Left renal cortex interstitium (tissue), 4 donors: Measurements from ENCODE around the gene RNF150. TPM values are rescaled to one million over a fixed set of nuclear protein-coding genes. Genes with fewer than 3 reads are reported as not detected.
"Not testable (repeated sequence)": the region's sequence is repeated elsewhere in the genome, so short reads cannot be mapped to it uniquely, and the experiment has no call there.

Experiments used
- DNase-seq, 4 donors: peaks; one replicate each; pipeline ENCODE4 v3.0.0-alpha.2; 2013; ENCODE audit warnings: low read depth in 4 of 4, low spot score in 2 of 4, missing footprints in 1 of 4
- polyA plus RNA-seq, 4 donors: library from polyadenylated mRNA; unstranded; fragments of 120-200 nt; gene quantifications; one replicate each; pipeline ENCODE4 v1.2.1, GENCODE V29; 2013; ENCODE audit not compliant: insufficient read length in 4 of 4

RNF150 gene
- polyA plus RNA-seq = 10 to 100 TPM; 23.6 to 27.1 (median 26.2) TPM

DNA sequence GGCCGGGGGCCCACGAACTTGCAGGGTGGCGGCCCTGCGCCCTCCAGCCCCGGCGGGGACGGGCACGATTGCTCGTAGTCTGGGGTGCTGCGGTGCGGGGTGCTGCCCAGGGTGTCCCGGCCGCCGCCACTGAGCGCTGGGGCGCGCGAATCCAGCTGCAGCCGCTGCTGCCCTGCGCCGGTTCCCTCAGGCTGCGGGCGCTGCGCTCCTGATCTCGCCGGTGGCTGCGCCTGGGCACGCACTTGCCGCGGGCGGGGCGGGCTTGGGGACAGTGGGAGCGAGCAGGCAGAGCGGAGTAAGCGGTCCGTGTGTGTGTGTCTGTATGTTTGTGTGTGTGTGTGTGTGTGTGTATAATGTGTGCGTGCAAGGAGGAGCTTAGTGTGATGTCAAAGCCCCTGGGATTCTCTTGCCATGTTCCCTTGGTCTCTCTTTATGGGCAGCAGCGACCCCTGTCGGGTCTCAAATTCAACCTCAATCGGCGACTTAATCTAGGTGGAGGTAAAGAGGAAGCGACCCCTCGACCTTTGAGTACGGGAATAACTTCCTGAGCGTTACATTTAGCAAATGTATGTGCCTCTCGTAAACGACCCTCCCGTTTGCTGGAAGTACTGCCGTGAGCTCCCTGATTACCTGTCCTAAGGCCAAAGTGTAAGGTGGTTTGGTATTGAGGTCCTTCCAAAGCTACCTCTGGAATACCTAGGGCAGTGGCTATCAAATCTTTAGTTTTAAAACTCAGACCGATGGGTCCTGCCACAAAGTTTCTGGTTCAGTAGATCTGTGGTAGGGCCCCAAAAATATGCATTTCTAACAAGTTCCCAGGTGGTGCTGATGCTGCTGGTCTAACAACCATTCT, at the start of gene RNF150:
TSS of gene RNF150 (minus strand) at position 324 of the 853 bp plus-strand sequence.
- DNase-seq = peak; percentile 82 to 94 (median 86)

DNA sequence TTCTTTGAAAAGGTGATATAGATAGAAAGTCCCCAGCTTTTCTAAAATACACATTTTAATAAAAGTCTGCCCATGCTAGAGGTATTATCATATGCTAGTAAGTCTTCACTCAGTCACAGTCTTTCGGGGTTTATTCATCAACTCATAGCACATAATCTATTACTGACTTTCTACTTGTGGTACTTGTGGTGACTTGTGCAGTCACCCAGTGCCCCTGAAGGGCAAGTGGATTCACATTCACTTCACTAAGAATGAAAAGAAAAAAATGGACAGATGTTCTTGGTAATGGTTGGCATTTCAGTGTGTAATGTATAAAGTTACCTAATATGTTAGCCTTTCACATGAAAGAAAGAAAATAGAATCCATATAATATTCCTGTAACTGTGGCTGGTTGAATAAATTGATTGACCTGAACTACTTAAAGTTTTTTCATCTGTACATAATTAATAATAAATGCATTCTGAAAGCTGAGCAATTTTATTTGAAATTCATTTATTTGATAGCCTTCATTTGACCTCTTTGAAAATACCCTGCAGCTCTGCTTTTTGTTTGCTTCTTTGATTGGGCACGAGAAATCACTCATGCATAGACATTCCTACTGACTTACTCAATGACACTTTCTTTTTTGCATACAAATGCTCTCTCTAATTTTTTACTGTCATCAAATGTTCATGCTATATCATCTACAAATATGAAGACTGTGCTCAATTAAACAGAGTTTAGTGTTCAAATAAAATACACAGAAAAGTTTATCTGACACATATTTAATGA, 47.9 kb upstream of the RNF150 start:
- no peak for DNase-seq

DNA sequence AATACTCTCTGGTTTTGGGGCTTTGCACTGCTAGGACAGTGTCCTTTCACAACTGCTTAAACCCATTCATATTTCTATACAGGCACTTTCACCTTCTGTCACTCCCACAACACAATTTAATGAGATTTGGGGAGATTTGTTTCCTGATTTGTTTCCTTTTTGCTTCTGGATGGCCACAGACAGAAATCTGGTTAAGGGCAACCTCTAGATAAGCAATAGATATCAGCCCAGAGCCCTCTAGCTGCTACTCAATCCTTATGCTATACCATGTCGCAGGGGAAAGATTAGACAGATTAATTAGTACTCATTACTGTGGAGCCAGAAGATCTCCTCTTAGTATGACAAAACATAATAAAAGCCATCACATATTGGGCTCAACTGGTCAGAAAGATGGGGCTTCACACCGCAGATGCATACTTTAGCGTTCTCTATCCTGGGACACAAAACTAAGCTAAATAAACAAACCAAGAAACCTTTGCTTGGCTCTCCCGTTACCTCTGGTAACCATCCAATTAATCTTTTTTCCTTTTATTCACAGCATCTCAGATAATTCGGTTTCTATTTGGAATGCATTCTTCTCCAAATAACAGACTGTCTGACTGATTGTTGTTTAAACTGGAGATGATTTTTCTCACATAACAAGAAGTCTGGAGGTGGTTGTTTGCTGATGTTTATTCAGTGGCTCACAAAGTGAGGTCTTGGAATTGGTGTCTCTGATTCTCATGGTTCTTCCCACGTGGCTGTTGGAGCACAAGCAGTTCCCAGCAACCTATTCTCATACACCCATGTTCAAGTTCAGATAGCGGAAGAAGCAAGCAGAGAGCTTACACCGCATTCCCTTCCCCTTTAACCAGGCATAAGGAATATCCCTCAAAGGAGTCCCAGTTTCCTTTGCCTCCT, 46.5 kb upstream of the RNF150 start:
- DNase-seq = no peak

DNA sequence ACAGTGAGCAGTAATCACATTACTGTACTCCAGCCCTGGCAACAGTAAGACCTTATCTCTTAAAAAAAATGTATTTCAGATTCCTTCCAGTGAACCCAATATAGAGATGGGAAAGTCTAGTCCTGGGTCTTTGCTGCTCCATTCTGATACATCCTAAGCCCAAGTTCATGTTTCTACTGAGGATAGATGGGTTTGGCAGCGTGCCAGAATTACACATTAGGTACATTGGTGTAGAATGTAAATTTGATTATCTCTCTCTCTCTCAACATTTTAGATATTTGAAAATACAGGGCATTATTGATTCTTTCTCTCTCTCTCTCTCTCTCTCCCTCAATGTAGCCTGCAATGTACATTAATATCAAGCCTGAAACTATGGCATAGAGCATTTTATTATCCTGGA, 43.9 kb upstream of the RNF150 start:
- DNase-seq = no peak

DNA sequence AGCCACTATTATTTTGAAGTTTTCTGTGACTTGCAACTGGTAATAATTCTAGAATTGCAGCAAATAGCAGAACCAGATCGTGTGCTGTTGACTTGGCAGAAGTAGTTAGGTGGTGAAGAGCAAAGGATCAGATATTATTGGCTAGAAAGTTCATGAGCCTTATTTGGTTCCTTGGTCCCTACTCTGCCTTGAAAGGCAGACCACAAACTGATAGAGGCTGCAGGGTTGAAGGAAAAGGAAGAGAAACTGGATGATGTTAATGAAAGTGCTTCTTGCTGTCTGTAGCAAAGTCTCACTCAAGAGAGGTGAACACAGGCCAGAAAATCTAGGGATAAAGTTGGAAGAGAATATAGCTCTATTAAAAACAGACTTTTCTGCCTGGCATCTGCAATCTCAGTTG, 41.2 kb upstream of the RNF150 start:
- no peak for DNase-seq

DNA sequence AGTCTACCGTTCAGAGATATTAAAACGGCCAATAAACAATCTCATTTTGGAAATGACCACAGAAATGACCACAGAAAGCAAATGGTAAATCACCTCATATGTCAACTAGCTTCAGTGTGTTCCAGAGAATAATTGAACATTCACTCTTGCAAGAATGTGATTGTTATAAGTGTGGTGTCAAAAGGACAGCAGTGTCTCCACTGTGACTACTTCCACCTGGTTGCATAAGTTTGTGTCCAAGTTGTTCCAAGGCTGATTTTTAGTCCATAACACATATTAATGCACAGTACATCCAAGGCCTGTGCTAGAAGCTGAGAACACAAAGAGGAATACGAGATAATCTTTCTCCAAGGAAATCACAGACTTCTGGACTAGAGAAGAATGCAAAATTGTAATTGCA, 37.4 kb upstream of the RNF150 start:
- no peak for DNase-seq

DNA sequence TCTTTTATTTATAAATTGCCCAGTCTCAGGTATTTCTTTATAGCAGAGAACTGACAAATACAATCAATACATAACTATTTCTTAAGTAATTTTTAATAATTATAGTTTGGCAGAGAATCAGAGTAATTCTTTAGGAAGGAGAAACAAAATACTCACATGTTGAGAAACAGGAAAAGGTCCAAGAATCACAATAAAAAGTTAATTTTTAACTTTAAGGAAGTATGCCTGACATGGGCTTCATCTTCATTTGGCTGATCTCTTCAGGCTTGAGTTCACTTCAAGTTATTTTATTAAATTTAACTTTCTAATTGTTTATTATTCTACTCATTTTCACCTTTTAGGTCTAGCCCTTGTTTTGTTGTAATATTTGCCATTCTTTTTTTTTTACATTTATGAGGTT, 36.1 kb upstream of the RNF150 start:
- DNase-seq = no peak

DNA sequence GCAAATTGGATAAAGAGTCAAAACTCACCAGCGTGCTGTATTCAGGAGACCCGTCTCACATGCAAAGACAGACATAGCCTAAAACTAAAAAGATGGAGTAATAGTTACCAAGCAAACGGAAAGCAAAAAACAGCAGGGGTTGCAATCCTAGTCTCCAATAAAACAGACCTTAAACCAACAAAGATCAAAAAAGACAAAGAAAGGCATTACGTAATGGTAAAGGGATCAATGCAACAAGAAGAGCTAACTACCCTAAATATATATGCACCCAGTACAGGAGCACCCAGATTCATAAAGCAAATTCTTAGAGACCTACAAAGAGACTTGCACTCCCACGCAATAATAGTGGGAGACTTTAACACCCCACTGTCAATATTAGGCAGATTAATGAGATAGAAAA, 31.7 kb upstream of the RNF150 start:
- DNase-seq = not testable (repeated sequence)

DNA sequence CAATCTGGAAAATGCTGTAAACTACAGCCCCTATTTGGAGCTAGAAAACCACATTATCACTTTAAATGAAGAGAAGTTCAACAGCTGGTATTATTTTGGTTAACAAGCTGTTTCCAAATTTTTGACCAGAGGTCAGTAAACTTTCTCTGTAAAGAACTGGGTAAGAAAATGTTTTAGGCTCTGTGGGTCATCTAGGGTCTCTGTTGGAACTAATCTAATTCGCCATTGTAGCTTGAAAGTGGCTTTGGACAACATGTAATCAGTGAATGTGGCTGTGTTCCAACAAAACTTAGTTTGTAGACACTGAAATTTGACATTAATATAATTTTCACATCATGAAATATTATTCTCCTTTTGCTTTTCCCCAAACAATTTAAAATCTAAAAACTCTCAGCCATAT, 25.8 kb upstream of the RNF150 start:
- DNase-seq = no peak

DNA sequence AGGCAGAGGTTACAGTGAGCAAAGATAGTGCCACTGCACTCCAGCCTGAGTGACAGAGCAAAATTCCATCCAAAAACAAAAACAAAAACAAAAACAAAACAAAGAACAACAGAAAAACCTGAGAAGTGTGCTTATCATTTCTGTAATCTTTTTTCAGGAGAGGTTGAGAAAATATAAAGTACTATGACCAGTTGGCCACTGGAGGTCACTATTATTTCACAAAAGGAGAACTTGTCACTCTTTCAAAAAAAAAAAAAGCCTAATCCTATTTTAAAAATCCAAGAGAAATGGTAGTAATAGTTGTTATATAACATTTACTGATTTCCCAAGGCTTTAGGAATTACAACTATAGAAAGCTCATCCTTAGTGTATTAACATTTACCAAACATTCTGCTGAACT, 24.9 kb upstream of the RNF150 start:
- peak in 1 of 4 donors; percentile 41 for DNase-seq

DNA sequence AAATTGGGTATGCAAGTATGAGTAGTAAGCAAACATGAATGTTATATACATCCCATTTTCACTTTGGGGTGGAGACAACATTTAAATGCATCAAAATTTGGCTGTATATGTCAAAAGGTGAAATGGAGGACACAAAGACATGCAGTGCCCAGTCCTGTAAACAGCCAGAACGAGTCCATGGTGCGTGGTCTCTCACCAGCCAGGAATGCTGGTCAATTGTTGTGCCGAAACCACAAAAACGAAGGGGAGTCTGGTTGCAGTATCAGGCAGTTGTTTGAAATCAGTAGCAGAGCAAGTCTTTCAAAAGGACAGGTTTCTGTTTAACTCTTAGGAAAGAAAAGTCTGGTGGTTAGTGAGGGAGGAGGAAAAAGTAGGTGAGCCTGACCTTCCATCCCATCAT, 22.3 kb upstream of the RNF150 start:
- DNase-seq = no peak

DNA sequence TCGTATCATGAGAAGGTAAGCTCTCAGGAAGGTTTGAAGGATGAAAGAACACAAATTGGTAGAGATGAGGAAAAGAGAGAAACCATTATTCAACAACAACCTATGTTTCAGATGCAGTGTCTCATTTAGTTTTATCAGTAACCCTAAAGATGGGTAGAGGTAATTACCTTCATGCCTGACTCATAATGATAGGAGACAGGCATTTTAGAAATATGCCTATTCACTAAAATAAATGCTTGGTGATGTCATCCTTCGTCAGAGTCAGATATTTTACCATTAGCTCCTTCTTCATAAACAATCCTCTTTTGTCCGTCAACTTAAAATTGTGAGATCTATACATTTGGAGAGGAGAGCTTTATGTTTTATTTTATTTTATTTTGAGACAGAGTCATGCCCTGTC, 21.5 kb upstream of the RNF150 start:
- no peak for DNase-seq

DNA sequence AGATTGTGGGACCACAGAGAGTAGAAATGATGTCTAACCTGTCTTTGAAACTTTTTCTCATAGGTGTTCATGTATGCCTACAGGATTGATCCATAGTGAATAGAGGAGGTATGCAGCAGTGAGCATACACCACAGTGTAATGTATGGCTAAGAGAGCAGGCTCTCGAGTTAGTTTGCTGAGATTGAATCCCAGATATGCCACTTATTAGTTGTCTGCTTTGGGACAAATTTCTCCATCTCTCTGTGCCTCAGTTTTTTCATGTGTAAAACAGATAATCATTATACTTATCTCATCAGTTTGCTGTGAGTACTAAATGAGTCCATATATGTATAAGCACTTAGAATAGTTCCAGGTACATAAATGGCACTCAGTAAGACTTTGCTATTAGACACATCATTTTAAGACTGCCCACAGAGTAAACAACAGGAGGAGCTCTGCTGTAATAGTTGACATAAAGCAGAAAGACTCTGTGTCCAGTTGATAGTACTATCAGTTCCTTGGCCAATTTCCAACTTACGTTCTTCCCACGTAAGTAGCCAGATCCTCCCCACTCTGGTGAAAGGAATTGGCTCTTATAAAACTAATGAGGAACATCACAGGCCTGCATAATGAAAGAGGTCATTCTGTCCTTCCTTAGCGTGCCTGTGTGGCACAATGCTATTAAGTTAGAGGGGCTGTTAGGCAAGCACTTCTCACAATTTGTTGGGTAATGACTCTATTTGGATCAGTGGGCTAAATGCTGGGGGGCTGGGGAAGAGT, 20.7 kb upstream of the RNF150 start:
- DNase-seq = no peak

DNA sequence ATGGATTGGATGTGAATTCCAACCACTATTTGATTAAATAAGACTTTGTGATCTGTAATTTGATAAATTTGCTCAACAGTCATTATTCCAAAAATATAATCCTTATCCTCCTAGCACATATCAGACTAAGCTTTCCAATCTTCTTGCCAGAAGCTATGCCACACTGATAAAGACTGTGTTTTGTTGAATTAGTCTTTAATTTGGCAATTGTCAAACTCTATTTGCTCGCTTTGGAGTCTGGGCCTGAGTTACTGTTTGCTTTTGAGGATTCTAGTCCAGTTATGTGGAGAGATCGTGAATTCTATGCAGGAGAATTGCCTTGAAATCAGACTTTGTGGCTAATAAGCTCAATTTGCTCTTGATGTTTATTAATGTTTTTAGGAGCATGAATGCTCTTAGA, 10.9 kb upstream of the RNF150 start:
- DNase-seq = no peak

DNA sequence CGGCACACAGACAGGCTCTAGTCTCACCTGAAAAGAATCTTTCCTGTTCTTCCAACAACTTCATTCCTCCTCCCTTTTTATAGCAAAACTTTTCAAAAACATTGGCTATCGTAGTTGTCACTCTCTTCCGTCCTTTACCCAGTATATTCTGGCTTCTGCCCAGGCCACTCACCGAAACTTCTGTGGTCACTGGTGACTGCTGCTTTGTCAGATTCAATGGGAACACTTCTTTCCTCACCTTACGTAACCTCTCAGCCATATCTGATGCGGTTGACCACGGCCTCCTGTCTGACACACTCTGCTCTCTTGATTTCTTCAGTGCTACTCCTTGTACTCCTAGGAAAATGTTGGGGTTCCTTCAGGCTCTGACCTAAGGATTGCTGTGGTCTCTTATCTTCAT, 9.2 kb upstream of the RNF150 start:
- no peak for DNase-seq

DNA sequence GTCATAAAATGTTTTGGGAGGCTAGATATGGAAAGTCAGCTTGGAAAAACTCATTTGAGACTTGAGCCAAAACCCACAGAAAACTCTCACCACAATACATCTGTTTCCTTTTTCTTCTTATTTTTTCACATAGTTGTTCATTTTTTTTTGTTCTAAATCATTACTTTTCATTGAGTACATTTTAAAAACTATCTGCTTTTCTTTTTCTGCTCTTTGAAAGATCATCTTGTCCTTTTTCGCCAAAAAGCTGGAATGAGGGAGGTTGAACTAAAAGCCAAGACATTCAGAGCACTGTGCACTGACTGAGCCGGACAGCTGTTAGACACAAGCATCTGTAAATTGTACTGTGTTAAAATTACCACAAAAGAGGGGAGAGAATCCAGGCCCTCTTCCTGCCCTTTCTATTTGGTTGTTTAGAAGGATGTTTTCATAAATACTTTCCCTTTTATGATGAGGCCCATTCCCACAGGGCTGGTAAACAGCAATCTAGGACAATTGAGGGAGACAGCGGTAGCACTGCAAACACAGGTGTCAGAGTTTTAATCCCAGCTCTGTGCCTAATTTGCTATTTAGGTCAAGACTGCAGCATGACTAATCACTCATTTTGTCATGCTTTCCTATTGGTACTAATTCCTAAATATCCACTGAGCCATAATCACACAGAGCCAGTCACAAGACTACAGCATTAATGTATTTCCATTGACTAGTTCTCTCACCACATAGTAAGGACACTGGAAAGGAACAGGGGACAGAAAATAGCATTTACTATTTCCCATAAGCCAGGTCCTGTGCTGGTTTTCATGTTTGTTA, 7.3 kb upstream of the RNF150 start:
- DNase-seq = no peak

DNA sequence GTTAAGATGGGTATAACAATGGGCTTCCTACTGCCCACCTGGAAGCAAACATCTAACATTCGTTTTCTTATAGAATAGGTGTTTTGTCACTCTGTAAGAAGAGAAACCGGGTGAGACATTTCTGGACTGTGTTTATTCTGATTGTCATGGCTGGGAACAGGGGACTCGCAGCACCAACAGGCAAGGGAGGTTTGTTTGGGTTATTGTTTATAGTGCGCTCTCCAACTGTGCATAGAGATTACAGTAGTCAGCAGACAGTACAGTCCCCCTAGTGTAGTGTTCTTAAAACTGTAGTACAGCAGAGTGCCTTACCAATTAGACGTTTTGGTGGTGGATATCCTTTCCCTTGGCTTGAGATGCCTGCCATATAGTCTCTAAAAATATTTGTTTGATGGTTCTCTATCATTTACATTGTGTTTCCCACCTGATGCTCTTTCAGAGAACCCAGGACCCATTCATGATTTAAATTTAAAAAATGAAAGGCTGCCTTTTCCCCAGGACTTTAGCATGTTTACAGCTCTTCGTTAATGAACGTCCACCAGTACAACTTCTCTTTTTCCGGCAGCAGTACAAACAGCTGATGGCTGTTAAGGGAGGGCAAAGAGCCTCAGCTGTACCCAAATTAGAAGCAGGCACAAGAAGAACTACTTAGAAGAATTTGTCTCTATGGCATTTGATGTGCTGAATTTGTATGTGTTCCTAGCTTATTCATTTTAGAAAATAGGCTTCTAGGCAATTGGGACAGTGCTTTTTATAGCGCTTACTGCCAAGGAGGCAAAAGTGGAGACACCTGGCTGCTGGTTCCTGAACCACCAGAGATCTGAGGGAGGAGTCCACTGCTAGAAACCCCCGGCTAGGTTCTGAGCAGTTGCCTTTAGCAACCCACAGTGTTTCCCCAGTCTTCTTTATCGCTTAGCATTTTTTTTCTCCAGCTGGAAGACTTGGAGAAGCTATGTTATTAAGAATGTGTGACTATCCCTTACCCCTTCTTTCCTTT, 1.0 kb upstream of the RNF150 start:
- no peak for DNase-seq

DNA sequence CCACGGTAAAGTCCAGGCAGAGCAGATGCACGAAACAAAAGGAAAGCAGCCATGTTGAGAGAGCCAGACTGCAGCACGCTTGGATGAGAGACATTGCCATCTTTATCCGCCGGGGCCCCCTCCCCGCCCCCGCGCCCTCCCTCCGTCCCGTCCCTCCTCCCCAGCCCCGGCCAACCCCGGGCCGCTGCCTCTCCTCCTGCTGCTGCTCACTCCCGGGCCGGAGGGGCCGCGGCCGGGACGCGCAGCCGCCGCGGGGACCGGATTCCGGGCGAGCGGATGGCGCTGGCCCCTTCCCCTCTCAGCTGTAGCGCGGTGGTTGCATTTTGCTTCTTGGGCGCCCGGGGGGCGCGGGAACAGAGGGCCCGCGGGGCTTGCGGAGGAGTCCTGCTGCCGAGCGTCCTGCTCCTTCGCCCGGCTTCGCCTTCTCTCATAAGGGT, 542 bp downstream of the RNF150 start:
- DNase-seq = peak in 3 of 4 donors; percentile 41 to 42 (median 41)
